CD4-positive, alpha-beta T cell treated with Interleukin-4 for 1 hour (primary cell): ENCODE measurements around the gene COL4A1.

ENCODE experiments used
- DNase-seq, 2 donors: peaks; one replicate each; pipeline ENCODE4 v3.0.0-alpha.2; 2020 to 2022

Gene COL4A1

DNA sequence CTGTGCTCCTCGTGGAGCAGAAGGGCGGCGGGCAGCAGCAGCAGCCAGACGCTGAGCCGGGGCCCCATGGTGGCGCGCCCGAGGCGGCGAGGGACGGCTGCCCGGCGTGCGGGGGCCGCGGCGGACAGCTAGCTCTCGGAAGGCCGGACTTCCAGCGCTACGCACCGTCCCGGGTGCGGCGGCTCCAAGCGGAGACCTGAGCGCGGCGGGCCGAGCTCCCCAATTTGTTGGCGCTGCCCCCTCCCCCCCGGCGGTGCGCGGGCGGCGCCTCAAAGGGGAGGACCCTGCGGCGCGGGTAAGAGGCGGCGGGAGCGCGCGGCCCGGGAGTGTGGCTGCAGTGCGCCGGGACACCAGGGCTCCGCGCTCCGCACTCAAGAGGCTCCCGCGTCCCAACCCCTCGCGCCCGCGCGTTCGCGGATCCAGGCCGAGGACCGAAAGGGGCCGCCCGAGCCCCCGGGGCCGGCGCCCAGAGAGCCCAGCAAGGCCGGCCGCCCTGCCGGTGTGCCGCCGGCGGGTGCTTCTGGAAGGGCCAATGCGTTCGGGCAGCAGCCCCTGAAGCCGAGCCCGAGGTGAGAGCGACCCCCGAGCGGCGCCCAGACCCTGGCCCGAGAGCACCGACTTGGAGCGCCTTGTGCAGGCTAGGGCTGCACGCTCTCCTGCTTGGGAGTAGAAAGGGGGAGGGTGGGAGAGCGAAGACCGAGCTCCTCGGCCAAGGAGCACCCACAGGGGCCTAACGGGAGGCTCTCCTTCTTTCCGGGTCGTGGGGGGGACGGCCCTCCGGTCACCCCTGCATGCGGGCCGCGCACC lies at the start of gene COL4A1, which contains the start of gene COL4A2:
TSS of gene COL4A1 (minus strand) at position 198 of the 807 bp plus-strand sequence. CDS start at position 68, 130 bp downstream.
TSS of gene COL4A2 (plus strand) at position 325 of the 807 bp plus-strand sequence. CDS start 620 bp downstream, outside the sequence.
- DNase-seq: no peak

DNA sequence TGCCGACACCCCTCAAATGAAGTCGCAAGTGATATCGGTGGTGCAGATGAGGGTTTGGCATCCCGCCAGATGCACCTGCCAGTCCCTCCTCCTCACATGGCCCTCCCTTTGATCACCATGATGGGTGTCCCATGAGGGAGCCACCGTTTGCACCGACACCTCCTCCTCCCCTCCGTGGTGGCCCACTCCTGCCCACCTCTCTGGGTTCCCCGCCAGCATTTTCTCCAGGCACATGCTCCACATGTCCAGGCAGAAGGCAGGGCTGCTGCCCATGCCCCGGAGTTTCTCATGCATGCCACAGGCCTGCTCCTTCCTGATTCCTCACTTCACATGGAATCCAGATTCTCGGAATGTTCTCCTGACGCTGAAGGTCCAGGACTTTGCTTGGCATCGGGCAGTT lies 49.4 kb upstream of the COL4A1 start:
- no peak for DNase-seq

DNA sequence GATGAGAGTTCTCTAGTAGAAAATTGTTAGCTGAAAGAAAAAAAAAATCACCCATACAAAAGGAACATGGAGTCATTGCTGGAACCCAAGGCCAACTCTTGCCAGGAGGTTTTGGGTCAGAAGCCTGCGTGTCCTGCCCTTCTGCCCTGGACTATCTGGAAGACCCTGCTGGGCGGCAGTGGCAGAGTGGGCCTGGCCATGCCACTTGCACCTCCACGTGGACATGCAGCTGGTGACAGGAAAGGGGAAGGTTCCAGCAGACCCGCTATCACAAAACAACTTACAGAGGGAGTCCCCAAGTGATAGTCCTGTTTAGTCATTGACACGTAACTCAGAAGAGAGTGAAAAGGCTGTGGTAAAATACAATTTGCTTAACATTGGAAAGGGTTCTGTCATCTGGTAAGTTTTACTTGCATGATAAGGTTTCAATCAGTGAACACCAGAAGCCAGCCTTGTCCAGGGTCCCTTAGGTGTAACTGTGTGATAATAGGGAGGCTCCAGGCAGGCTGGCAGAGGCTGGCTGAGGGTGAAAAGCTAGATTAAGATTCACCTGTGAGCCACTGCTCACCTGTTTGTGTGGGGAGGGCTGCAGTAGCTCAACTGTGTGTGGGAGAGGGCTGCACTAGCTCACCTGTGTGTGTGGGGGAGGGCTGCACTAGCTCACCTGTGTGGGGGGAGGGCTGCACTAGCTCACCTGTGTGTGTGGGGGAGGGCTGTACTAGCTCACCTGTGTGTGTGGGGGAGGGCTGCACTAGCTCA lies 47.9 kb upstream of the COL4A1 start:
- no peak for DNase-seq

DNA sequence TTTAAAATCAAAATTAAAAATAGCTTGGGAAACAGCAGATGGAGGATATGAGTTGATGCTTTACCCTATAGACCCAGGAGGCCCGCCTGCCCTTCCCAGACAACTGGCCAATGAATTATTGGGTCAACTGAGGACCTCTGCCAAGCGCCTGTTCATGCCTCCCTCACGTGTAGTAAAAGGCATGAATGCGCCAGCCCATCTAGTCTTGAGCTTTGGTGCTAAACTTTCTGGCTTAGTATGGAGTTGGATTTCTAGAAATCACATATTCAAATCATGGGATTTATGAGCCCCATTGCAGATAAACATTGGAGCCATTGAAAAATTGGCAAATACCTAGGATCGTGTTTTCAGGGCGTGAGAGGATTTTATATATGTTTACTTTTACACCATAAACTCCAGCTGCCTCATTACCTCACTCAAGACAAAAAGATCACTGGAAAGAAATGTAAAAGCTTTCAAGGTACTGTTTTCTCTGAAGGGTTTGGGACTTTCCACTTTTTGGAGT lies 47.2 kb upstream of the COL4A1 start:
- DNase-seq: no peak

DNA sequence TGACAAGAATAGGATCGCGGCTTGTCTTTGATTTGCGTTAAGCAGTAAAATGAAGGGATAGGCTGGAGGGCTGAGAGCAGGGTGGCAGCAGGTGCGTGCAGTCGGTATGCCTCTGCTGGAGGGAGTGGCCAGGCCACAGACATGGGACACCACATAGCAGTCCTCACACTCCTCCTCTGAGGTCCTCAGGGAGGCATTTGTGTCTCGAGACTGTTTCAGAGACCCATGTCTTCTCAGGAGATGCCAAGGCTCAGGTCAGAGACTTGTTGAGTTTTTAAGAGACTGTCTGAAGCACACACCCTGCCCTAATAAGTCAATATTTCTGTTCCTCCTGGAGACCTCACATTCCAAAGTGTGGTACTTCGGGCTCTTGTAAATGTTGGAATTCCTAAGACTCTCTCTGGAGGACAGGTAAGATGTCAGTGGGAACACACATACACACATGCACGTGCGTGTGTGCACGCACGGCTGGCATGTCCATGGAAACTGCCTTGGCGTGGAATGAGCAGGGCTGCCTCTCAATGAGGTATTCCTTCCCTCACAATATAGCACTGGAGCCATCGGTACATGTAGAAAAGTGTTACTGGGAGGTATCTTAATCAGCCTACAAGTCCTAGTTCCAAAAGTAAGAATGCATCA lies 46.5 kb upstream of the COL4A1 start:
- DNase-seq: no peak

DNA sequence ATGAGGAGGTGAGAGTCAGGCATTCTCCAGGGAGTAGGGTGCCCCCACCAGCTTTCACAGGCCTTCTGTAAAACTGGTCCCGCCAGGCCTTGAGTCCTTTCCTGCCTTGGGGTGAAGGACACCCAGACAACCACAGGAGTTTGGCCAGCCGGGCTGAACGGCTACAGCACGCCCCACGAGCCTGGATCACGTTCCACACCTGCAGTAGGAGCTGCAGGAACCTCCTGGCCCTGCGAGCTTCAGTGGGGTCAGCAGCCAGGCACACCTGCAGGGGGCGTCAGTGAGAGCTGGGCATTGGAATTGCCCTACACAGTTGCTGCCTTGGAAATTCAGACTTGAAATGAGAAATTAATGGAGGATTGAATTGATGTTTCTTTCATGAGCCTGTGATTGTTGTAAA lies 45.8 kb upstream of the COL4A1 start:
- no peak for DNase-seq

DNA sequence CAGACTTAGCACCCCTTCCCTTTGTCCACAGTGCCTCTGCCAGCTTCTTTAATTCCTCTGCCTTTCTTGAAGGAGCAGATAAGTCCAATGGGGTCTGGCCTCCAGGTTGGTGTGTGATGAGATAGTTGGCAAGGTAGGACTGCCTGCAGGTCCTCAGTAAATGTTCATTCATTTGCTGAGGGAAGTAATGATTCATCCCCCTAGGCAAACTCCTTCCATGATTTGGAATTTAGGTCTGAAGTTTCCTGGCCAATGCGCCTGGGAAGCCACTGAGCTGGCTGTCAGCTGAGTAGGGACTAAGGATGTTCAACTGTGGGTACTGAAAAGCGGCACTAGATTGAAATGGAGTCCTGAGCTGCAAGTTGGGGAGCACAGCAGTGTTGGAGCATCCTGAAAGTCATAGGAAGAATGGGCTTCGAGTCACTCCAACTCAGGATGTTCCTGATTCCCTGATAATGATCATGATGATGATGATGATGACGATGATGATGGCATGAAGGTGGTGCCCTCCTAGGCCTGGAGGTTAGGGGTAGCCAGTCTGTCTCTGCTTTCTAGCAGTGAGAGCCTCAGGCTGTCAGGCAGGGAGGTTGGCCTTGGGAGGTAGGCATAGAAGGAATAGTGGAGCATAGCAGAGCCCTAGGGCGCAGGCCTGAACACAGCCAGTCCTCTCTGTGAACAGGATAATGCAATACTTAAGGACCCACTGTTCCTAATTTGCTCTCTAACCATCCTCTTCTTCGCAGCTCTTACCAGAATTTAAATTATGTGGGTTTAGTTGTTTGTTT lies 44.9 kb upstream of the COL4A1 start:
- no peak for DNase-seq

DNA sequence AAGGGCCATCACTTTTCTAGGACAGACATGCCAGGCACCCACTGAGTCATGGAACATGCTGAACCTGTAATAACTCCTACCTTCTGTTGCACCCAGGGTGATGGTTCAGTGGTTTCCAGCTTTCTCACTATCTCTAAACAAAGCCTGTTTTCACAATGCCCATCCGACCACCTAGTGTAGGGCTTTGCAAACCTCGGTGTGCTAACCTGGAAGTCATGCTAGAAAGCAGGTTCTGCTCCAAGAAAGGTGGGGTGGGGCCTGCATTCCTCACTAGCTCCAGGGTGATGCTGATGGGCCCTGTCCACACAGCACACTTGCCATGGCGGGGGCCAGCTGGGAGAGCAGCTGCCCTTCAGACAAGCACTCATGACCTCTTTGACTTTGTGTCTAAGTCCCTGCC lies 43.6 kb upstream of the COL4A1 start:
- DNase-seq: no peak

DNA sequence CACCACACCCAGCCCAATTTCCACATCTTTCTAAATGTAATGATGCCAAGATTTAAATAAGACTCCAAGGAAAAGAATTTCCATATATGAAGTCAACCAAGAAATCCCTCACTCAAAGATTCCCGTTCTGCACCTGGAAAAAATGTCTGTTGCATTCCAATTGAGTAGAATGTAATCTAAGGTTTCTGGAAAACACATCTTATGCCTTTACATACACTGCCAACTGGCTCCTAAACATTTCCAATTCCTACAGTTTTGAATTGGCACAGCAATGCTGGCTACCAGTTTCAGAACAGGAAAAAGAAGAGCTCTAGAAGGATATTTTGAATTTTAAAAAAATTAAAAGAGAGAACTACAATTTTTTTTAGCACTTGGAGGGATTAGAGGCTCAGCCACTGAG lies 43.1 kb upstream of the COL4A1 start:
- DNase-seq: no peak

DNA sequence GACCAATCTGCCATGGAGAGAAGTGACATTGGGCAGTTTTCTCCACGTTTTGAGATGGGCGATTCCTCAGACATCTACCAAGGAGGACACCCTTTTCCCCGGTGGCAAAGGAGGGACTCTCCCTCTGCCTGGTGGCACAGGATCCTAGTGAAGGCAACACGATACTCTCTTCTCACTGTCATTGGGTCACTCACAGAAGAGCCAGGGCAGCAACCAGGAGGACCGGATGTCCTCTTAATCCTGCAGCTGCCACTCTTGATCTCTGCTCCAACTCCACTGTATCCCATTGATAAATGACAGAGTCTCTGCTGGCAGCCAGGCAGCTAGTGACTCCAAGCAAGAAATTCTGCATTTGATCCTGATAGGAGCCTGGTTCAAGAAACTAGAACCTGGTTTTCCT lies 42.3 kb upstream of the COL4A1 start:
- no peak for DNase-seq

DNA sequence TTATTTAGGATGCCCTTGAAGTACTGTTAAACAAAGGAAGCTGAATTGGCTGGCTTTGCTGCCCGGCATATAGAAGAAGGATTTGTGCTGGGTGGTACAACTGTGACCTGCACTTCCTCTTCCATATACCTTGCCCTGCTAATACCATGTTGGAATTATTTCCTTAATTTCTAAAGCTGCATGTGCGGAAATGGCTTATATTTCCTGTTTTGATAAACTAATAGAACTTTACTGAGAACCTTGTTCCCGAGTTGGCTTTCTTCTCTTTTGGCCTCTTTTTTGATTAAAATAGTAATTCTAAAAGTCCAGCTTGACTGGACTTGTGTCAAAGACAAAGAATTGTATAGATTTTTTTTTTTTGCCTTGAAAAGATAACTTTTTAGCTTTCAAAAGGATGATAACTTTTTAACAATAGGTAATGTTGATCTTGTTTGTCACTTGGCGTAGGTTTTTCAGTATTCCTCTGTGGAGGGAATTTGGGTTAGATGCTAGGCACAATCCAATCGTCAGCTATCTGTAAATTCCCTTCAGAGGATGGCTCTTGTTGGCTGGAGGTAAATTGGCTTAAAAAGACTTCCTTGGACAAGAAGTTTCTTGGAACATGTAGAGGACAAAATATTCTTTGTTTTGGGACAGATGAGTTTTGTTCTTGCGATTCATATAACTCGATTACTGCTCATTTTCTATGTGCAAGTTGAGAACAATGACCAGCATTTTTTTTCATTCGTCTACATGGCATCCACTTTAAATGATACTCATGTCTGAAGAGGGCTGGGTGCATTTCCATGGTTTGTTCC lies 41.5 kb upstream of the COL4A1 start:
- no peak for DNase-seq

DNA sequence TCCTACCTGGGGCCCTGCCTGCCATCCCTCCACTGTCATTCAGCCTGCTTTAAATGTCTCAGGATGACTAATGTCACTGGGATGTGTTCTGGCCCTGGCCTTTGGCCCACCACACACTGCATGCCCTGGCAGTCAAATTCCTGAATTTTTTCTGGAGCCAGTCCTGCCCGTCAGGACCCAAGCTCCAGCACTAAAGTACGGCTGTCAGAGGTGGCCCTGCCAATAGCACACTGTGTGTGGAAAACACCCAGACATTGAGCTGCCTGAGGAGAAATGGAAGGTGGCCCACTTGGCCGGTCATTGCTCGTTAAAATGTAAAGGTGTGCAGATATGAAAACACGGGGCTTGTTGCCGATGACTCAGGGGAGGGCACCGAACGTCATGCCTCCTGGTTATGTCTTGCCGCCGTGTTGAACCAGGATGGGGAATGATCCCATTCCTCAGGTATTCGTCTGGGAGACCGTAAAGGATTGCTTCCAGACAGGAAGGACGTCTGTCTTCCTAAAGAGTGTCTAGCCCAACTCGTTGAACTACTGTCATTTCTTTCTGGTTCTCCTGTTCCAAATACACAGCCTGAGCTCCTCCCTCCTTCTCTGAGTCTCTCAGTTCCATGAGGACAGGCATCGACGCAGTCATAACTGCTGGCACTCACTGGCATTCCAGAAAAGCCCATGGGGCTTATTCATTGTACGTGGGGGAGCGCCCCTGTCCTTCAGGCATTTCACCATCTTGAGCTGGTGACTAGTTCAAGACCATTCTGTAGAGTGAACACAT lies 40.8 kb upstream of the COL4A1 start:
- no peak for DNase-seq

DNA sequence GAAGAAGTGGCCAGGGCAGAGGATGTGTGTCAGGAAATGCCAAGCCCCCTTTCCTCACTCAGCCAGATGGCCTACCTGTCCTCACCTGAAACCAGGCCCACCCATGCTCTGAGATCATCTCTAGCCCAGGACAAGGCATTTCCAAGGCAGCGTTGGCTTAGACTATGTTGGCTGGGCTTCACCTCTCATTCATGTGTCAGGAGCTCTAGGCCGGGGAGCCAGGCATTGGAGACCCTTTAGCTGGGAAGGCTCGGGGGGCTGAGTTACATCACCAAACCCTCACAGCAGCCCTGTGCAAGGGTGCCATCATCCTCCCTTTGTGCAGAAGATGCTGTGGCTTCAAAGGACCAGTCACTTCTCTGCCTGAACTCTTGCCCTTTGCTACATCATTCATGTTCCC lies 40.1 kb upstream of the COL4A1 start:
- DNase-seq: no peak

DNA sequence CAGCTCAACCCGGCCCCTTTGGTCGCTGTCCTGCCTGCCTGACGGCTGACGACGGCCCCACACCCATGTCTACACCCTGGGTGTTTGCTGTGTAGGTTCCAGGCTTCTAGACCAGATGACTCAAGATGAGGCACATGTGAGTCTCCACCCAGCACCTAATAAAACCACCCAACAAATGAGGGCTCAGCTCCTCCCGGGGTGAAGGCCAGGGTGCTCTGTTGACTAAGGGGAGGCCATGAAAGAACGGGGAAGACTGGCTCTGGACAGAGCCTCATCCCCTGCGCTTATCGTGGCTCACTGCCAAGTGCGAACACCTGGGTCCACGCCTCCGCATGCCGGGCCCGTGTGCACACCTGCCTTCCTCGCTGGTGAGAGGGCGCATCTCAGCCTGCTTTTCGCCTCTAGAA lies 39.7 kb upstream of the COL4A1 start:
- DNase-seq: no peak

DNA sequence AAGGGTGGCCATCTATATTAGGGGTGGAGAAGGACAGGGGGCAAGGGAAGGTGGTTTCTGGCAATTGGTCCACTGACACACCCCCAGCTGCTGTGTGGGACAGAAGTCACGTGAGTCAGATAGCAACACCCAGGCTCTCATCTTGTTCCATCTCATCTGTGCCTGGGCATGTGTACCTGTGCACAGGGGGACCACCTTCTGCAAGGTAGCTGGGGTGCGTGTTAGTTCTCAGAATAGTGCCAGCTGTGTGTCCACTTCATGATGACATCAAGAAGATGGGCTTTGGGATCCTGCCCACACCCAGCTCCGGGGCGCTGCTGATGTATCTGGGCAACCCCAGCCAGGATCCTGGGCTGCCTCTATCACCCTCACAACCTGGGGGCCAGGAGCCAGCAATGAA lies 38.7 kb upstream of the COL4A1 start:
- no peak for DNase-seq

DNA sequence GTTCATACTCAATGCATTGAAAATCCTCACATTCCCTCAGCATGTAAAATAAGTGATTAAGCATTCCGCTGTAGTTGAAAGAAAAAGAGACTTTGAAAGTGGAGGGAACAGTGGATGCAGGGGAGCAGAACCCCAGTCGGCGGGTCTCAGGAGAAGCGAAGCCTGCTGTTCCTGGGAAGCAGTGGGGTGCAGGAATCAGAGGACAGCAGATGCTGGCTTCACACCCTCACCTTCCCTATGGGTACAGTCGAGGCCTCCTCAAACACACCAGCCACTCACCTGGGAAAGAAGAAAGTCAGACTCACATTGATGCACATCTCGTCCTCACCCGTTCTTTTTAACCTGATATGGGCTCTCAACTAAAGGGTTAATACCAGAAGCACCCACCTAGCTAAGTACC lies 38.3 kb upstream of the COL4A1 start:
- no peak for DNase-seq

DNA sequence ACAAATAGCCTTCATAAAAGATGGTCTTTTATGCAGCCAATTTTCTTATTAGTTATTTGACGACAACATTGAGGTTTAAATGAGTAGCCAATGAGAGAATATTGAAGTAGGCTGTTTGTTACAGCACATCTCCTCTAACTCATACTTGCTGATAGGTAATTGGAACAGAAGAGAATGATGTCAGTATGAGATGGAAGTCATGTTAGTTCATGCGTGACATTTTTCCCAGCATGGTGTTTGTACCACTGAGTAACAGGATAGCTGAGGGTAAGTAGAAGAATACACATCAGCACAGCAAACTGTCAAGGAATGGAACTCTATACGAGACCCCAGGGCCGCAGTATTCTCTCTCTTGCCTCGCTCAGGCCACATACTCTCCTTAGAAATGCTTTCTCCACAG lies 37.4 kb upstream of the COL4A1 start:
- DNase-seq: no peak

DNA sequence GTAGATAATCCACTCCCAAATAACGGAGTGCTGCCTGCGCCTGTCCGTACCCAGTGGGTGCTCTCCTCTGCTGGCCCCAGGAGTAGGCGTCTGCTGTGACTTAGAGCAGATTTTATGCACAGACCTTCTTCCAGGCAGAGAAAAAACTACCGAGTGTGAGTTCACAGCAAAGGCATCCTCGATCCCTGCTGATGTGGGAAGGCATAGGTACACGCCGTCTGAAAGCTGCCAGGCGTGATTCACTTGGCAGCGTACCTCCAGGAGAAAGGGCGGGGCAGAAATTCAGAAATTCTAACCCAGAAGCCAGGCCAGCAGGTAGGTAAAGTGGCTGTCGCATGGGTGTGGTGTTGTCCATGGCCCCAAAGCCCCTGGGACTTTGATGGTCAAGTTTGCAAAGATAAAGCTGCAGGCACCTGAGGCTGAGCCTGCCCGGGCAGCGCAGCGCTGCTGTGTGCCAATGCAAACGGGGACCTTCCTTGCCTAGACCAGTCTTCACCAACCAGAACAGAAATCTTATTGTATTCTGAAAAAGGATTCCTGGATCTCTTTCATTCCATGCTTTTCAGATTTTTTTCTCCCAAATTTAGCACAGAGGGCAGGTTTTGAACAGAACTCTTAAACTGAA lies 36.4 kb upstream of the COL4A1 start:
- no peak for DNase-seq

DNA sequence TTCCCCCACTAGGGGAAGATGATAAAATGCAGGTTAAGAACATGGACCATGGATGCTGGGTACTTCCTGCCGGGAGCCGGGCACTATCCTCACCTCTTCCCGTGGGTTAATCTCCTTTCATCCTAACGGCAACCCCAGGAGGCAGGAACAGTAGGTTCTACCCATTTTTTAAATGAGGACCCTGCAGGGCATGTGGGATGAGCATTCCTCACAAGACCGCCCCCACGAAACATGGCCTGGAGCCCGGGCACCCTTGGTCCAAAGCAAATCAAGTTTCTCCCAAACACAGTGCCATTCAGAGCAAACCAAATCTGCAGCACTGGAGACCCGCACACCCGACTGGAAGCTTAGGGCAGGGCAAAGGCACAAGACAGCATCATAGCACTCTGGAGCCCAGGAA lies 35.5 kb upstream of the COL4A1 start:
- DNase-seq: no peak

DNA sequence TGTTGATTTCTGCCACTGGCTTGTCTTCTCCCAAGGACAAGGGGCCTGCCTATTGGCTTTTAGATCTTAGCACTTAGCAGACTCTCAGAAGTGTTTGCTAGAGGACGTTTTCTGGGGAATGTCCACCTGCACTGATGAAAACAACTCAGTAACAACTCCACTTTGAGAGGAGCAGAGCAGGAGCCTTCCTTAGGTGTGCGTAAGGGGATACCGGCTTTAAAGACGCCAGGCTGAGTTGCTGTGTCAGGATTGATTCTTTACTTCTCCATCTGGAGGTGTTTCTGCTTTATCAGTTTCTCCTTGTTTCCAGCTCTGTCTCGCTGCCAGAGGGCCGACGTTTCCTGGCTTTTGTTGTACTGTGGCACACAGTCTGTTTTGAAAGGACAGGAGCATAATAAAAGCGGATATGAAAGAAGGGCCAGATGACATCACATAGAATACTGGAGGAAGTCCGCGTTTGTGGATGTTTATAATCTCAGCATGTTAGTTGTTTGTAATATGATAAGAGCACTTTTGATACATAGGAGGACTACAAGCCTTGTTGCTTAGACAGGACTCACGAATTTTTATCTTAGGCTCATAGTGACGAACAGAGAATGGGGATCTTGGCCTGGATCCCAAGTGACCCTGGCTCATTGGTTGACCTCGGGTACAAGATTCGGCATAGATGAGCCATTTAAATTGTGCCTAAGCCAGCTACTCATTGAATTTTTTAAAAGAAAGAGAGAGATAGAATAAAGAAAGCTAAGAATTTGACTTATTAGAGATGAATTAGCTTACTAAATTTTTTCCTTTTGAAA lies 34.7 kb upstream of the COL4A1 start:
- no peak for DNase-seq
